Measurements from ENCODE around the gene CYP1A2.

The CYP1A2 gene

GRCh38 chr15:74768099-74768770 lies 19.6 kb downstream of the CYP1A2 start:
- H3K9ac ChIP-seq (ENCODE audit: low read depth, low read length): no peak overlapping the region
- peak overlapping the region; percentile 35; the same call in 1 of the 2 replicates for H3K4me3 ChIP-seq (ENCODE audit: low read depth, low read length)

GRCh38 chr15:74768771-74769342 lies 20.2 kb downstream of the CYP1A2 start:
- no peaks in the 10 kb centered on the region for H3K27me3 ChIP-seq (ENCODE audit: control insufficient read depth, insufficient read depth, low read length)
- no peak overlapping the region for H3K27ac ChIP-seq (ENCODE audit: low read depth, low read length)
- H3K4me3 ChIP-seq (ENCODE audit: low read depth, low read length): peak overlapping the region; percentile 35; the same call in 1 of the 2 replicates
- H3K36me3 ChIP-seq (ENCODE audit: control insufficient read depth, insufficient read depth, low read length): no peaks in the 10 kb centered on the region
- H3K9ac ChIP-seq (ENCODE audit: low read depth, low read length): no peak overlapping the region
- H3K4me1 ChIP-seq (ENCODE audit: control insufficient read depth, insufficient read depth, low read length): peaks cover 12% of the 10 kb centered on the region
- no peaks in the 10 kb centered on the region for H3K9me3 ChIP-seq (ENCODE audit: control insufficient read depth, insufficient read depth, low read length)

More at GRCh38 chr15:74768099-74768770, 19.6 kb downstream of the CYP1A2 start:
- Histone ChIP-seq H3K9me3 (ENCODE audit: control insufficient read depth, insufficient read depth, low read length) (no peaks in the 10 kb centered on the region), H3K27ac (ENCODE audit: low read depth, low read length) (no peak overlapping the region), H3K27me3 (ENCODE audit: control insufficient read depth, insufficient read depth, low read length) (no peaks in the 10 kb centered on the region), H3K4me1 (ENCODE audit: control insufficient read depth, insufficient read depth, low read length) (peaks cover 7% of the 10 kb centered on the region), H3K36me3 (ENCODE audit: control insufficient read depth, insufficient read depth, low read length) (no peaks in the 10 kb centered on the region)

- H3K27ac ChIP-seq (ENCODE audit: low read depth, low read length): no peak overlapping the region
- H3K9ac ChIP-seq (ENCODE audit: low read depth, low read length): no peak overlapping the region
- H3K4me3 ChIP-seq (ENCODE audit: low read depth, low read length): no peak overlapping the region
- no peaks in the 10 kb centered on the region for H3K36me3 ChIP-seq (ENCODE audit: control insufficient read depth, insufficient read depth, low read length)
- H3K4me1 ChIP-seq (ENCODE audit: control insufficient read depth, insufficient read depth, low read length): peaks cover 16% of the 10 kb centered on the region
- no peaks in the 10 kb centered on the region for H3K27me3 ChIP-seq (ENCODE audit: control insufficient read depth, insufficient read depth, low read length)
- H3K9me3 ChIP-seq (ENCODE audit: control insufficient read depth, insufficient read depth, low read length): no peaks in the 10 kb centered on the region
These were observed 20.9 kb downstream of the CYP1A2 start for GRCh38 chr15:74769463-74770025.

- no peaks in the 10 kb centered on the region for H3K27me3 ChIP-seq (ENCODE audit: control insufficient read depth, insufficient read depth, low read length)
- no peaks in the 10 kb centered on the region for H3K36me3 ChIP-seq (ENCODE audit: control insufficient read depth, insufficient read depth, low read length)
- no peaks in the 10 kb centered on the region for H3K9me3 ChIP-seq (ENCODE audit: control insufficient read depth, insufficient read depth, low read length)
- no peak overlapping the region for H3K27ac ChIP-seq (ENCODE audit: low read depth, low read length)
- H3K4me1 ChIP-seq (ENCODE audit: control insufficient read depth, insufficient read depth, low read length): peaks cover 16% of the 10 kb centered on the region
- H3K9ac ChIP-seq (ENCODE audit: low read depth, low read length): no peak overlapping the region
- no peak overlapping the region for H3K4me3 ChIP-seq (ENCODE audit: low read depth, low read length)
These were observed 21.7 kb downstream of the CYP1A2 start for GRCh38 chr15:74770211-74770903.

- H3K27ac ChIP-seq (ENCODE audit: low read depth, low read length): peak overlapping the region; percentile 75
These were observed 24.7 kb downstream of the CYP1A2 start for GRCh38 chr15:74773329-74773728.

GRCh38 chr15:74773731-74774252 lies 25.1 kb downstream of the CYP1A2 start:
- Histone ChIP-seq H3K27ac (ENCODE audit: low read depth, low read length) (peak overlapping the region; percentile 75), H3K4me1 (ENCODE audit: control insufficient read depth, insufficient read depth, low read length) (peaks cover 13% of the 10 kb centered on the region), H3K9ac (ENCODE audit: low read depth, low read length) (no peak overlapping the region), H3K27me3 (ENCODE audit: control insufficient read depth, insufficient read depth, low read length) (no peaks in the 10 kb centered on the region), H3K9me3 (ENCODE audit: control insufficient read depth, insufficient read depth, low read length) (no peaks in the 10 kb centered on the region), H3K4me3 (ENCODE audit: low read depth, low read length) (no peak overlapping the region), H3K36me3 (ENCODE audit: control insufficient read depth, insufficient read depth, low read length) (no peaks in the 10 kb centered on the region)

More at GRCh38 chr15:74773329-74773728, 24.7 kb downstream of the CYP1A2 start:
- H3K4me1 ChIP-seq (ENCODE audit: control insufficient read depth, insufficient read depth, low read length): peaks cover 16% of the 10 kb centered on the region
- no peaks in the 10 kb centered on the region for H3K27me3 ChIP-seq (ENCODE audit: control insufficient read depth, insufficient read depth, low read length)
- no peaks in the 10 kb centered on the region for H3K9me3 ChIP-seq (ENCODE audit: control insufficient read depth, insufficient read depth, low read length)
- H3K36me3 ChIP-seq (ENCODE audit: control insufficient read depth, insufficient read depth, low read length): no peaks in the 10 kb centered on the region
- no peak overlapping the region for H3K4me3 ChIP-seq (ENCODE audit: low read depth, low read length)
- no peak overlapping the region for H3K9ac ChIP-seq (ENCODE audit: low read depth, low read length)

GRCh38 chr15:74775132-74775562 lies 26.5 kb downstream of the CYP1A2 start:
- Histone ChIP-seq H3K4me3 (ENCODE audit: low read depth, low read length) (no peak overlapping the region), H3K27me3 (ENCODE audit: control insufficient read depth, insufficient read depth, low read length) (peaks cover 4% of the 10 kb centered on the region; the same call in 1 of the 2 replicates), H3K9ac (ENCODE audit: low read depth, low read length) (no peak overlapping the region), H3K4me1 (ENCODE audit: control insufficient read depth, insufficient read depth, low read length) (peaks cover 13% of the 10 kb centered on the region), H3K36me3 (ENCODE audit: control insufficient read depth, insufficient read depth, low read length) (no peaks in the 10 kb centered on the region), H3K27ac (ENCODE audit: low read depth, low read length) (no peak overlapping the region), H3K9me3 (ENCODE audit: control insufficient read depth, insufficient read depth, low read length) (no peaks in the 10 kb centered on the region)

GRCh38 chr15:74775894-74776293 lies 27.2 kb downstream of the CYP1A2 start:
- Histone ChIP-seq H3K27me3 (ENCODE audit: control insufficient read depth, insufficient read depth, low read length) (peaks cover 11% of the 10 kb centered on the region), H3K9ac (ENCODE audit: low read depth, low read length) (no peak overlapping the region), H3K4me3 (ENCODE audit: low read depth, low read length) (no peak overlapping the region), H3K4me1 (ENCODE audit: control insufficient read depth, insufficient read depth, low read length) (peaks cover 13% of the 10 kb centered on the region), H3K9me3 (ENCODE audit: control insufficient read depth, insufficient read depth, low read length) (no peaks in the 10 kb centered on the region), H3K27ac (ENCODE audit: low read depth, low read length) (no peak overlapping the region), H3K36me3 (ENCODE audit: control insufficient read depth, insufficient read depth, low read length) (no peaks in the 10 kb centered on the region)

- Histone ChIP-seq H3K36me3 (ENCODE audit: control insufficient read depth, insufficient read depth, low read length) (no peaks in the 10 kb centered on the region), H3K4me1 (ENCODE audit: control insufficient read depth, insufficient read depth, low read length) (peaks cover 17% of the 10 kb centered on the region), H3K9me3 (ENCODE audit: control insufficient read depth, insufficient read depth, low read length) (no peaks in the 10 kb centered on the region), H3K9ac (ENCODE audit: low read depth, low read length) (no peak overlapping the region), H3K4me3 (ENCODE audit: low read depth, low read length) (no peak overlapping the region), H3K27me3 (ENCODE audit: control insufficient read depth, insufficient read depth, low read length) (peaks cover 18% of the 10 kb centered on the region), H3K27ac (ENCODE audit: low read depth, low read length) (peak overlapping the region; percentile 35)
These were observed 28.4 kb downstream of the CYP1A2 start for GRCh38 chr15:74776821-74777768.
